Measurements from ENCODE around the gene SLC17A9.

The SLC17A9 gene

GRCh38 chr20:63005862-63006539 lies 53.5 kb downstream of the SLC17A9 start:
- DNase-seq, result no peak

DNA sequence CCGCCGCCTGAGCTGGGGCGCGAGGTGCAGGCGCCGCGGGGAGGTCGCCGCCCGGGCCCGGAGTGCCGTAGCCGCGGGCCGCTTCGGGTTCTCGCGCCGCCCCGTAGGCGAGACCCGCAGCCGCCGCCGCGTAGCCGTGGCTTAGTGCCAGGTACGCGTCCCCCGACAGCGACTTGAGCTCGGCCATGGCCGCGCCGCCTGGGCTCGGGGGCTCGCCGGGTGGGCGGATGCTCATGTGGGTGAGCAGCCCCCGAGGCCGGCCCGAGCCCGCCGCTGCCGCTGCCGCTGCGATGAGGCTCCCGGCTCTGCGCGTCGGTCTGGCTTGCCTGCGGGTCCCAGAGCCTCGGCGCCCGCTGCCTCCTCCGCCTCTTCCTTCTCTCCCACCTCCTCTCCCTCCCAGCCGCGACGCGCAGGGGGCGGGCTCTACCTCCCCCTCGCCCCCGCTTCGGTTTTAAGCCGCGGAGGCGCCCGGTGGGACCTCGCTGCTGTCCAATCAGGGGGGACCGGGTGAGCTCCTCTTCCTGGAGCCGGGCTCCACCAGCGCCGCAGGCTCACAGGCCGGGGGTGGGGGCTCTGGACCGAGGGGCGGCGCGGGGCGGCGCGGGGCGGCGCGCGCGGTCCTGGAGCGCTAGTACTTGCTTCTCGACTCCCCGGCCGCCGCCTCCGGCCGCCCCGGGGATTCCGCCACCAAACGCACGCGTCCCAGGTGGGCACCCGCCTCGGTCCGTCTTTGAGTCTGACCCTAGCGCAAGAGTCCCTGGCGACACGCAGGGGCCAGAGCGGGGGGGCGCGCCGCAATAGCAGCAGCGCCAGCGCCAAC lies 54.2 kb downstream of the SLC17A9 start, which contains the start of gene BHLHE23:
TSS of gene BHLHE23 (minus strand) at position 425 of the 820 bp plus-strand sequence. CDS start at position 235, 190 bp downstream.
- no peak for DNase-seq

GRCh38 chr20:63007360-63007645 lies 54.8 kb downstream of the SLC17A9 start:
- no peak for DNase-seq

- no peak for DNase-seq
Measured at GRCh38 chr20:63007646-63008488, 55.4 kb downstream of the SLC17A9 start.

- DNase-seq, result no peak
Measured at GRCh38 chr20:63008541-63009044, 56.1 kb downstream of the SLC17A9 start.

- peak; percentile 75 to 86 for DNase-seq
Measured at GRCh38 chr20:63009045-63009961, 56.8 kb downstream of the SLC17A9 start.

- DNase-seq, result peak; percentile 73 to 80
Measured at GRCh38 chr20:63009988-63010769, 57.7 kb downstream of the SLC17A9 start.

GRCh38 chr20:63011798-63012197 lies 59.3 kb downstream of the SLC17A9 start:
- no peak for DNase-seq

- no peak for DNase-seq
Measured at GRCh38 chr20:63013207-63013606, 60.7 kb downstream of the SLC17A9 start.

GRCh38 chr20:63014287-63014686 lies 61.8 kb downstream of the SLC17A9 start:
- DNase-seq, result no peak

DNA sequence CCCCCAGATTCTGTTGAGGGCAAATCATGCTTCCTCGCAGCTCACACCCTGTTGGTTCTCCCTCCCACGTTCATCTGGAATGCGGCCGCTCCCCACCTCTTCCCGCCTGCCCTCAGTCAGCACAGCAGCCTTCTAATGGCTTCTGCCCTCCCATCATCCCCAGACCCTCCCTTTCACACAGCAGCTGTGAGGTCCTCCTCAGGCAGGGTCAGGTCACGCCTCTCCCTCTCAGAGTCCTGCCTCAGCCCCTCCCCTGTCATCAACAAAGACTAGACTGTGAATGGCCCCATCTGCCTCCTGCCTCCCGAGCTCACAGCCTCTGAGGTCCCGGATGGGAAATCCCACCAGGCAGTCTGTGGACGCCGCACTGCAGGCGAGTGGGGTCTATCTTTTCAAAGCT lies 62.2 kb downstream of the SLC17A9 start:
- DNase-seq, result no peak

DNA sequence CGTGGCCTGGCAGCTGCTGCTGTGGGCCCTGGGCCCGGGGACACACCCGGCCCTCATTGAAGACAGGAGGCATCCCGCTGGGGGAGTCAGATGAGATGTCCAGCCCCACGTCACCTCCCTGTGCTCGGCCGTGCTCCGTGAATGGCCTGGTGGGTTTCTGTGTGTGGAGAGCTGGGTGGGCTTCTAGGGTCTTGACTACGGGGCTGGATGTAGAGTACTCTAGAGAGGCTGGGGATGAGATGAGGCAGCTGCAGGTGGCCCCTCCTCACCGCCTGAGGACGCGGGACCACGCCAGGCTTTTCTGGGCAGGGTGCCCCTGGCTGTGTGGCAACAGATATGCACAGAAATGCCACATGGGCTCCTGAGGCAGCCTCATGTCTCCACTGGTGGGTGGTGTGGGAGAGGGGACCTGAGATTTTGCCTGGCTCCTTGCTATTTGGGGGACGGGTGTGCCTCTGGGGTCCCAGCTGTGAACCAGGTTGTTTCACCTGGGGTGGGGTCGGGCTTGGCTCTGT lies 62.7 kb downstream of the SLC17A9 start:
- no peak for DNase-seq

GRCh38 chr20:63015662-63016361 lies 63.3 kb downstream of the SLC17A9 start:
- DNase-seq, result no peak

DNA sequence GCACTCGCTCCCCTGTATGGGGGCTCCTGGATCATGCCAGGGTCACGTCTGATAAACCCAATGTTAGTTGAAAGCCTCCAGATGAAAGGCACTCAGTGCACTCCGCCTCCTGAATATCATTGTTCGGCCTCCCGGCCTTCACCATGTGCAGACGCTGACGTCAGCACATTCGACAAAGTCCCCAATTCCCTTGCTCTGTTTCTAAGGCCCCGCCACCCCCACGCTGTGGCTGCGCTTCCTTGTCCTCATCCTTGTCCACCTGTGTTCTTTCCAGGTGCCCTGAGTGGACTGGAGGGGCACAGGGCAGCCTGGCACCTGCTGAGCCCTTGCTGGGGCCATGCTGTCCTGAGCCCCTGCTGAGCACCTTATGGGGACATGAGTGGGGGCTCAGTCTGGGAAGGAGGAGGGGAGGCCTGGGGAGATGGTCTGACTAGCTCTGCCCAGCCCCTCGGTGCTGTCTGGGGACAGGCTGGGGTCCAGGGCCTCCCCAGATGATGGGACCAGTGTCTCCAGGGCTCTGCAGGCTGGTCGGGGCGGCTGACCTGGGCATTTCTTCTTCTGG lies 64.1 kb downstream of the SLC17A9 start:
- no peak for DNase-seq

- no peak for DNase-seq
Measured at GRCh38 chr20:63017076-63017825, 64.7 kb downstream of the SLC17A9 start.

DNA sequence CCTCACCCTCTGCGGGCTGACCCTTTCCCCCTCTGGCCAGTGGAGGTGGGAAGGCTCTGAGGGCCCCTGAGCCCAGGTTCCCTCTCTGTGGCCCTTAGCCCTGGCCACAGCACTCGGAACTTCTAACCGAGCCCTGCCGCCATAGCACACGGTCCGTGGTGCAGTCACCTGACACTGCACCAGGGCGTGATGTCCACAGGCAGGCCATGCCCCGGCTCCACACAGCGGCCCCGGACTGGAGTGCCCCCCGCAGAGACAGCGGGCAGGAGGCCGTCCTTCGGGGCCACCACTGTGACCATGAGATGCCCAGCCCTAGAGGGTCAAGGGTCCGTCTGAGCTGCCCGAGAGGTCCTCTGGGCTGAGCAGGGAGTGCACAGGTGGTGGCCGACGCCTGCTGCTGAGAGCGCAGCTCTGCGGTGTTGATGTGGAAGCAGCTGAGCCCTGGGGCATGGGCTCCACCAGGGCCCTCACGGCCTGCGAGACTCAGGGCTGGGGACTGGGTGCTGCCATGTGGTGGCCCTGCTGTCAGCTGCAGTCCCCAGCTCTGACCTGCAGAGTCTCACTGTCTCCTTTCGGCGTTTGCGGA lies 65.4 kb downstream of the SLC17A9 start:
- no peak for DNase-seq
